Upper lobe of left lung (tissue), 6 donors: ENCODE measurements around the gene E2F8. TPM values are rescaled to one million over a fixed set of nuclear protein-coding genes. Genes with fewer than 3 reads are reported as not detected.

Experiments
- ATAC-seq, 2 donors: fragments of 200-7000 bp; cut with Tn5 transposase; one replicate each; pipeline ENCODE4 v1.9.1; 2022; ENCODE audit warnings: mild to moderate bottlenecking in 2 of 2, moderate library complexity in 2 of 2; ENCODE audit not compliant: low FRiP score in 2 of 2
- DNase-seq, 2 donors: peaks; one replicate each; pipeline ENCODE4 v3.0.0-alpha.2; 2019 to 2020
- H3K27ac ChIP-seq, 4 donors: fragments of 200-600 bp; sonication (generic); one replicate each; pipeline ENCODE4 v1.5.1; 2016 to 2019
- H3K27me3 ChIP-seq, 4 donors: fragments of 200-600 bp; sonication (generic); one replicate each; pipeline ENCODE4 v1.5.1; 2017 to 2019
- H3K36me3 ChIP-seq, 4 donors: fragments of 200-600 bp; sonication (generic); one replicate each; pipeline ENCODE4 v1.5.1; 2016 to 2019
- H3K4me1 ChIP-seq, 4 donors: fragments of 200-600 bp; sonication (generic); one replicate each; pipeline ENCODE4 v1.5.1; 2018 to 2019
- H3K4me3 ChIP-seq, 4 donors: fragments of 200-600 bp; sonication (generic); one replicate each; pipeline ENCODE4 v1.5.1; 2017 to 2019; ENCODE audit warnings: mild to moderate bottlenecking in 2 of 4, moderate library complexity in 1 of 4
- H3K9me3 ChIP-seq, 4 donors: fragments of 200-600 bp; sonication (generic); one replicate each; pipeline ENCODE4 v1.5.1; 2018 to 2019
- EP300 ChIP-seq, 4 donors: sonication (generic); formaldehyde crosslinking; IDR thresholded peaks; one replicate each; pipeline ENCODE4 v1.5.1; 2017; ENCODE audit warnings: antibody characterized with exemption in 4 of 4, control low read depth in 2 of 4
- POLR2A ChIP-seq, 4 donors: fragments of 450-650 bp; IDR thresholded peaks; one replicate each; pipeline ENCODE4 v1.5.1; 2016 to 2017; ENCODE audit warnings: antibody characterized with exemption in 4 of 4, mild to moderate bottlenecking in 2 of 4
- POLR2AphosphoS5 ChIP-seq, 2 donors: sonication (generic); formaldehyde crosslinking; IDR thresholded peaks; one replicate each; pipeline ENCODE4 v1.5.1; 2017; ENCODE audit warnings: antibody characterized with exemption in 2 of 2
- WGBS, 2 donors: methylation state at CpG; one replicate each; pipeline ENCODE4 v1.1.5; 2017 to 2018; 5-methylcytosine and 5-hydroxymethylcytosine counted together
- total RNA-seq, 6 donors: library from RNA; depleted of rRNA in 4 of 6; stranded (reverse); fragments of >200 nt in 4 of 6; gene quantifications; one replicate each; pipeline versions ENCODE4 v1.1.0 to v1.2.1, GENCODE V29; 2016 to 2021
- TF ChIP-seq, protein P1 (sequence below), 6 experiments: fragments of 450-650 bp in 4 of 6; fragments of 200-600 bp in 2 of 6; sonication (generic) in 2 of 6; IDR thresholded peaks; one replicate each; pipeline ENCODE4 v1.5.1; 2016 to 2019; ENCODE audit warnings: antibody characterized with exemption in 6 of 6
- donor health status: DM: no; HTN: no; CAD: no; lungs with moderate emphysema.
- donor health status: DM: no; HTN: yes; CAD: no; lungs with severe emphysema.

The E2F8 gene
- total RNA-seq, 6 donors from 2014 or later: 0.40 to 1.6 (median 1.1) TPM

DNA sequence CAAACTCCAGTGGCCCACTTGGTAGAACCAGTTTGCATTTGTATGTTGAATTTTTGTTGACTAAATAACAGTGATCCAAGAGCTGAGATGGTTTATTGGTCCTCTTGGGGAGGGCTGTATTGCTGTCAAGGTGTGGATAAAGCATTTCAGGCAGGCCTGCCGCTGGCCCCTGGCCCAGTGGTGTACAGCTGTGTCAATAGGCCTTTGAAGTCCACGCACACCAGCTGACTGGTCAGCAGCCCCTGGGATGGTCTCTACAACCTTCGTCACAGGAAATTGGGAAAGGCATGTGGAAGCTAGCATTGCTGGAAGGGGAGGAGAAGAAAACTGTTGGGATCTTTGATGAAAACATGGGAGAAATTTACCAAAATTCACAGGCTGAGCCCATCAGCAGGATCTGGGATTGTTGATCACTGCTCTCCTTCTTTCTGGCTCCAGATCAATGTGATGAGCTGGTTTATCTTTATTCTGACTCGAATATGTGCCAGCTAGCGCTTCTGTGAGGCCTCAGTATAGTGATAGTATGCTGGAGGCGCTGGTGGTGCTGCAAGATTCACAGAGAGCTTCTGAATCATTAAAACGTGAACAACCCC, 12.5 kb upstream of the E2F8 start:
- no peak for DNase-seq
- ATAC-seq: no peak
- 61 to 76% methylated on average over 7 of the region's 7 CpGs for WGBS, 2 donors

DNA sequence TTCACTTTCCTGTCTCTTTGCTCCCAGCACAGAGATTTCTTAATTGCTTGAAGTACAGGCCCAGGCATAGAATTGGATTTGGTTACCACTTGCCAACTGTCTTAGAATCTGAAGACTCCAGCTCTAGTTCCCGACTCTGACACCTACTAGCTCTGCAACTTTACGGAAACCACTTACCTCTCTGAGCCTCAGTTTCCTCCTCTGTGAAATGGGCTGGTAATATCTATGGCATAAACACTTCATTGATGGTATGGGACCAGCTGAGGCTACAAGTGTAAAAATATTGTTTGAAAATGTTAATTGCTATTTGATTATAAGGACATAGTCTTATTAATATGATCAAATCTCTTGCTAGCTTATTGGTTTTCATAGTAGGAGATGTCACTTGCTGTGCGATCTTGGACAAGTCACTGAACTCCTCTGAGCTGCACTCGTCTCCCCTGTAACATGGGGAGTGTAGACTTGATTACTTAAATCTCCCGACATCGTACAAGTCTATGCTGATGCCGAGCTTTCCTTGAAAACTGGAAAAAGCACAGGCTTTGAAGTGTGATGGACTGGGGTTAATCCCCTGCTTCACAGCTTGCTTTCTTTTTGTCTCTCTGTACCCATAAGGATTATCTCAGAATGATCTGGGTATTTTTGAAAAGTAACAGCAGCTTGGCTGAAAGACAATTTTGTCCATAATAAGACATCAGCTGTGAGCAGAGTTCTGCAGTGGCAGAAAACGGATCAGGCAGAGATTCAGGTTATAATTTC, 11.8 kb upstream of the E2F8 start:
- WGBS, 2 donors: 76 to 89% methylated on average over 8 of the region's 8 CpGs
- ATAC-seq: no peak
- H3K9me3 ChIP-seq: no peaks in the 10 kb centered on the region
- no peaks in the 10 kb centered on the region for H3K27me3 ChIP-seq
- no peaks in the 10 kb centered on the region for H3K4me1 ChIP-seq
- no peak overlapping the region for H3K27ac ChIP-seq
- H3K36me3 ChIP-seq: no peaks in the 10 kb centered on the region
- TF ChIP-seq EP300 (IDR thresholded peaks at IDR 0.05) (no peak), POLR2A (IDR thresholded peaks at IDR 0.05) (no peak), POLR2AphosphoS5 (IDR thresholded peaks at IDR 0.05) (no peak)
- TF ChIP-seq, protein P1, sequence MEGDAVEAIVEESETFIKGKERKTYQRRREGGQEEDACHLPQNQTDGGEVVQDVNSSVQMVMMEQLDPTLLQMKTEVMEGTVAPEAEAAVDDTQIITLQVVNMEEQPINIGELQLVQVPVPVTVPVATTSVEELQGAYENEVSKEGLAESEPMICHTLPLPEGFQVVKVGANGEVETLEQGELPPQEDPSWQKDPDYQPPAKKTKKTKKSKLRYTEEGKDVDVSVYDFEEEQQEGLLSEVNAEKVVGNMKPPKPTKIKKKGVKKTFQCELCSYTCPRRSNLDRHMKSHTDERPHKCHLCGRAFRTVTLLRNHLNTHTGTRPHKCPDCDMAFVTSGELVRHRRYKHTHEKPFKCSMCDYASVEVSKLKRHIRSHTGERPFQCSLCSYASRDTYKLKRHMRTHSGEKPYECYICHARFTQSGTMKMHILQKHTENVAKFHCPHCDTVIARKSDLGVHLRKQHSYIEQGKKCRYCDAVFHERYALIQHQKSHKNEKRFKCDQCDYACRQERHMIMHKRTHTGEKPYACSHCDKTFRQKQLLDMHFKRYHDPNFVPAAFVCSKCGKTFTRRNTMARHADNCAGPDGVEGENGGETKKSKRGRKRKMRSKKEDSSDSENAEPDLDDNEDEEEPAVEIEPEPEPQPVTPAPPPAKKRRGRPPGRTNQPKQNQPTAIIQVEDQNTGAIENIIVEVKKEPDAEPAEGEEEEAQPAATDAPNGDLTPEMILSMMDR (IDR thresholded peaks at IDR 0.05): no peak
- DNase-seq: no peak
- H3K4me3 ChIP-seq: no peak overlapping the region

More for the DNA sequence above, 12.5 kb upstream of the E2F8 start:
- H3K36me3 ChIP-seq: no peaks in the 10 kb centered on the region
- no peak overlapping the region for H3K27ac ChIP-seq
- H3K27me3 ChIP-seq: no peaks in the 10 kb centered on the region
- no peak for TF ChIP-seq EP300 (IDR thresholded peaks at IDR 0.05)
- no peak for TF ChIP-seq POLR2AphosphoS5 (IDR thresholded peaks at IDR 0.05)
- TF ChIP-seq POLR2A (IDR thresholded peaks at IDR 0.05): no peak
- TF ChIP-seq, protein P1 (IDR thresholded peaks at IDR 0.05): no peak
- H3K9me3 ChIP-seq: no peaks in the 10 kb centered on the region
- no peak overlapping the region for H3K4me3 ChIP-seq
- H3K4me1 ChIP-seq: no peaks in the 10 kb centered on the region

DNA sequence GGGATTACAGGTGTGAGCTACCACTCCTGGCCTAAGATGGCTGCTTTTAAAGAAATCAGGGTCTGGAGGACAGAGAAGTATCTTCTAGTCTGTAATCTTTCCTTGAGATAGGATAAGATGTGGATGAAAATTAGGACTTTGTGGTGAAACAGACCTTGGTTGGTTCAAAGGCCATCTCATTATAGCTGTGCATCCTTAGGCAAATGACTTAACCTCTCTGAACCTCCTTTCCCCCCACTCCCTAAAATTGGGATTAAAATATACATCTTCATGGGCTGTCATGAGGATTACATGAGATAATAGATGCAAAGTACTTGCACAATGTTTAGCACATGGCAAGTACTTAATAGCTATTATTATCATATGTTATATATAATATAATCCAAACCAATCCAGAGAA, 10.8 kb upstream of the E2F8 start:
- no peaks in the 10 kb centered on the region for H3K27me3 ChIP-seq
- no peaks in the 10 kb centered on the region for H3K4me1 ChIP-seq
- no peak overlapping the region for H3K4me3 ChIP-seq
- H3K36me3 ChIP-seq: no peaks in the 10 kb centered on the region
- ATAC-seq: no peak
- TF ChIP-seq POLR2A (IDR thresholded peaks at IDR 0.05): no peak
- TF ChIP-seq EP300 (IDR thresholded peaks at IDR 0.05): no peak
- no peak for TF ChIP-seq POLR2AphosphoS5 (IDR thresholded peaks at IDR 0.05)
- TF ChIP-seq, protein P1 (IDR thresholded peaks at IDR 0.05): no peak
- H3K9me3 ChIP-seq: no peaks in the 10 kb centered on the region
- no peak overlapping the region for H3K27ac ChIP-seq
- DNase-seq: no peak

DNA sequence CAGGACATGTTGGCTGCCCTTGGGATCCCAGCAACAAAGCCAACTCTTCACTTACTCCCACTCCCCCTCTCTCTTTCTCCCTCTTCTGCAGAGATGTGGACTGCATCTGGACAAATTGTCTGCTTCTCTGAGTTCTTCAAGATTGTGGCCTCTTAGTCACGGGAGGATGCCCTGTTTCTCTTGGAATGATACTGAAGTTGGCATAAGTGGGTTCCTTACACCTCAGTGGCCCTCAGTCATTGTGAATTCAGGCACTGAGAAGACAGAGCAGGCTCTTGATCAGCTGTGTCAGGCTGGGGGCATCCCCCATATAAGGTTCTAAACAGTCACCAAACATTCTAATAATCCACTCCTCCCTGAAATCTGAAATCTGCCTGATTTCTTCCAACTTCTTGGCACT, 6.1 kb upstream of the E2F8 start:
- TF ChIP-seq, protein P1 (IDR thresholded peaks at IDR 0.05): no peak
- TF ChIP-seq EP300 (IDR thresholded peaks at IDR 0.05) (no peak), POLR2A (IDR thresholded peaks at IDR 0.05) (no peak), POLR2AphosphoS5 (IDR thresholded peaks at IDR 0.05) (no peak)
- H3K36me3 ChIP-seq: no peaks in the 10 kb centered on the region
- H3K27me3 ChIP-seq: peaks cover 0 to 10% (median 7%) of the 10 kb centered on the region in 4 donors
- WGBS, 2 donors: 93 to 95% methylated on average over 1 of the region's 1 CpG
- no peaks in the 10 kb centered on the region for H3K9me3 ChIP-seq
- DNase-seq (no peak), ATAC-seq (no peak)
- no peak overlapping the region for H3K4me3 ChIP-seq
- H3K27ac ChIP-seq: no peak overlapping the region
- H3K4me1 ChIP-seq: peaks cover 11 to 27% (median 18%) of the 10 kb centered on the region in 4 donors
